DMS 273 (cell line): ENCODE results near the gene ALKBH1.

Experiments used
- DNase-seq: peaks from one replicate; lab custom pipeline; 2025; ENCODE audit not compliant: unreplicated experiment; lab: John Stamatoyannopoulos, UW

The ALKBH1 gene

GRCh38 chr14:77625360-77625759 lies 82.5 kb downstream of the ALKBH1 start:
- no peak for DNase-seq

GRCh38 chr14:77623201-77623600 lies 84.6 kb downstream of the ALKBH1 start:
- DNase-seq: no peak
